Colonic mucosa (tissue), 4 donors: Measurements from ENCODE around the gene NOG. TPM values are rescaled to one million over a fixed set of nuclear protein-coding genes. Genes with fewer than 3 reads are reported as not detected.

ENCODE experiments used
- DNase-seq: peaks from one replicate; pipeline ENCODE4 v3.0.0-alpha.2; 2020
- H3K27ac ChIP-seq: fragments of 200-600 bp; one replicate; pipeline ENCODE4 v1.8.0; 2021
- H3K27me3 ChIP-seq: fragments of 200-600 bp; one replicate; pipeline ENCODE4 v1.8.0; 2021
- H3K36me3 ChIP-seq: fragments of 200-600 bp; one replicate; pipeline ENCODE4 v1.8.0; 2021
- H3K4me1 ChIP-seq: fragments of 200-600 bp; one replicate; pipeline ENCODE4 v1.8.0; 2021; ENCODE audit warnings: mild to moderate bottlenecking
- H3K4me3 ChIP-seq: fragments of 200-600 bp; one replicate; pipeline ENCODE4 v1.8.0; 2021
- H3K9ac ChIP-seq, 2 donors: one replicate each; pipeline ENCODE4 v1.7.0; 2013; ENCODE audit warnings: control low read depth in 2 of 2, low read depth in 2 of 2, low read length in 2 of 2
- H3K9me3 ChIP-seq: fragments of 200-600 bp; one replicate; pipeline ENCODE4 v1.8.0; 2021
- CTCF ChIP-seq: fragments of 200-600 bp; IDR thresholded peaks from one replicate; pipeline ENCODE4 v1.8.0; 2022; ENCODE audit warnings: antibody characterized with exemption, mild to moderate bottlenecking
- intact Hi-C: fragments of 100-400 bp; cut with DNase I; formaldehyde crosslinking; loops from one replicate; pipeline ENCODE4 v1.14.1; 2022
- total RNA-seq, 2 donors: library from RNA; stranded (reverse); fragmentation: NEBNext Ultra II Directional in 1 of 2; extraction: Animal tissue kit (Norgen Biotek cat#: 25700) in 1 of 2; gene quantifications; one replicate each; pipeline ENCODE4 v1.2.1, GENCODE V29; 2021
- donor health status: healthy.
- donor health status: DM: no; HTN: no; CAD: no.
- donor health status: DM: no; HTN: no; CAD: no.

Gene NOG
- total RNA-seq, 2 donors from 2014 or later, result 0.16 to 0.27 TPM

GRCh38 chr17:56577843-56578204 is 15.7 kb upstream of the NOG start:
- no peak for DNase-seq
- no peak for TF ChIP-seq CTCF
- no peaks in the 10 kb centered on the region for H3K9me3 ChIP-seq
- intact Hi-C loops, result no loop called here
- no peak overlapping the region for H3K9ac ChIP-seq
- H3K27ac ChIP-seq, result no peak overlapping the region
- no peaks in the 10 kb centered on the region for H3K4me1 ChIP-seq
- no peak overlapping the region for H3K4me3 ChIP-seq
- no peaks in the 10 kb centered on the region for H3K36me3 ChIP-seq
- H3K27me3 ChIP-seq, result no peaks in the 10 kb centered on the region

DNA sequence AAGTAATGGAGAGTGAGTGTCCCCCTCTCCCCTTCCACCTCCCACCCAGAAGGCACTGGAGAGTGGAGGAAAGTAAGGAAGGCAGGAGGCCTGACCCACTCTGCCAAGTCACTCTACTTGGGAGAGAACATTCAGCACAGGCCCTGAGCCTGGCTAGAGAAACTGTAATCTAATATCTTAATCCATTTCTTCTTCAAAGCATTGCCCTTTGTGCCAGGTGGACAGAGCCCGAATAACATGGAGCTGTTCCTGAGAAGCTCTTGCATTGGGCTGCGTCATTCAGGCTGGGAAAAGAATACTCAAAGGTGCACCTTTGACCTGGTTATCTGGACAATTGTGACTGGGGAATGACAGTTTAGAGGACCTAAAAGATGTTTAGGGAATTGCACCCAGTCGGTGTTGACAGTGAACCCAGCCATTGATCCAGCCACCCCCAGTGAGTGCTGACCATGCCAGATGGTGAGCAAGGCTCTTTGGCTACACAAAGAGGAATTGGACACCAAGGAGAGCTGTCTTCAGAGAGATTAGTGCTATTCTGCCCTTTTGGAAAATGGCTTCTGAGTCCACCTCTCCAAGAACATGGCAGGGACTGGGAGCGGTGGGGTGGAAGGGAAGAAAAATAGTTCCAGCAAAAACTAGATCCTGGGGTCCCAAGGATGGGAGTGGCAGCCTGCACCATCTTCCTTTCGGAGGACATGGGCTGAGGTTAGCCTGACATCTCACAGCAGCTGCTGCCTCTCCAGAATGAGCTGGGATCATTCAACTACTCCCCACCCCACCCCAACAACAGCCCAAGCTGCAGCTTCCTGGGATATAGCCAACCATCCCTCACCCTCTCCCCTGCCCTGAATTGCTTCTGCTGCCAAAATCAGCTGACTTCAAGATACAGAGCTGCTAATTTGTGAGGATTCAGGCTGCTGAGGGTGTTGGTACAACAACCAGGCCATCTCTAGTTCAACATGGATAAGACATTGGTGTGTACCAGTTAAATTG is 11.6 kb upstream of the NOG start:
- intact Hi-C loops, result no loop called here
- H3K4me3 ChIP-seq, result no peak overlapping the region
- H3K9me3 ChIP-seq, result no peaks in the 10 kb centered on the region
- DNase-seq, result no peak
- H3K27ac ChIP-seq, result no peak overlapping the region
- H3K4me1 ChIP-seq, result no peaks in the 10 kb centered on the region
- H3K27me3 ChIP-seq, result no peaks in the 10 kb centered on the region
- no peak overlapping the region for H3K9ac ChIP-seq
- no peak for TF ChIP-seq CTCF
- no peaks in the 10 kb centered on the region for H3K36me3 ChIP-seq

DNA sequence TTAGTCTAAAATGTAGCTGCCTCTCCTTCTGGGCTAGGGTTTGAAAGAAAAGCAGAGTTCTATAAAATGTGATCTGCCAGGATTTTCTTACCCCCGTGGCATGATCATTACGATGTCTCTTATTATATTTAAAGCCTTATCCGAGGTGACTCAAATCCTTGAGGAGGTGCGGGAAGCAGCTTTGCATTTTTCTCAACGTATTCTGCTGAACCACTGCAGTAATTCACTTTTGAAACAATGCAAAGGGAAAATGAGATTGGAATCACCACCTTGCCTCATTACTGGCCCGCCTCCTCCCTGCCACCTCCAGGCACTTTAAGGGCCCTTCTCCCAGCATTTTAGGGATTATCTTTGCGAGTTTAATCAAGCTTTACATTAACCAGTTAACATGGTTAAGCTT is 9.7 kb upstream of the NOG start:
- no peak overlapping the region for H3K9ac ChIP-seq
- no peak for DNase-seq
- intact Hi-C loops, result no loop called here
- TF ChIP-seq CTCF, result no peak
- no peak overlapping the region for H3K27ac ChIP-seq
- no peaks in the 10 kb centered on the region for H3K4me1 ChIP-seq
- no peaks in the 10 kb centered on the region for H3K27me3 ChIP-seq
- no peak overlapping the region for H3K4me3 ChIP-seq
- H3K36me3 ChIP-seq, result no peaks in the 10 kb centered on the region
- H3K9me3 ChIP-seq, result no peaks in the 10 kb centered on the region

GRCh38 chr17:56587298-56587697 is 6.2 kb upstream of the NOG start:
- Histone ChIP-seq H3K27ac (no peak overlapping the region), H3K27me3 (peaks cover 3% of the 10 kb centered on the region), H3K36me3 (no peaks in the 10 kb centered on the region), H3K9ac (no peak overlapping the region), H3K4me1 (no peaks in the 10 kb centered on the region), H3K4me3 (no peak overlapping the region), H3K9me3 (no peaks in the 10 kb centered on the region)
- intact Hi-C loops, result no loop called here
- DNase-seq, result no peak
- no peak for TF ChIP-seq CTCF

DNA sequence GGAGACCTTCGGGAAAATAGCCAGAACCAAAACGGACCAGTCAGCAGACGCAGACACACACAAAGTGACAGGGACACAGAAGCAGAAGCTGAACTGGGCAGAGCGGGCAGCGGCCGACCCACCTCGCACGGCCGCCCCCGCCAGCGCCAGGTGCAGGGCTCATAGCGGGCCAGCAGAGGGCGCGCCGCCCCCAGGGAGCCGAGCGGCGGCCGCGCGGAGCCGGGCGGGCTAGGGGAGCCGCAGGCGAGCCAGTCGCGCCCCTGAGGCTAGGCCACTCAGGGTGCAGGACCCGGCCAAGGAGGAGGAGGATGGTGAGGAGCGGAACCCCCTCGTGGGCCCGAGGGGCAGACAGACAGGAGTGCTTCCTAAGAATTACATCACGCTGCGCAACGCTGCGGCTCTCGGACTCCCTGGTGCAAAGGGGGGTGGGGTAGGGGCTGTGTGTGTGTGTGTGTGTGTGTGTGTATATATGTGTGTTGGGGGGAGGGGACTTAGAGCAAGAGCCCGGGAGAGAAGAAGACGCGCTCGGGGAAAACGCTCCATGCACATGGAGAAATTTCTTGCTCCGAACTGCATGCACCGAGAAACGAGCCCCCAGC is 913 bp upstream of the NOG start:
- DNase-seq, result peak; percentile 36
- intact Hi-C loops, result loop anchor here (2.0 to 10.0 kb wide), 3 partner anchors 122 to 352 kb away; no protein-coding TSS in a partner anchor
- Histone ChIP-seq H3K27me3 (peaks cover 43% of the 10 kb centered on the region), H3K9ac (no peak overlapping the region), H3K4me3 (peak overlapping the region; percentile 48), H3K4me1 (peaks cover 11% of the 10 kb centered on the region), H3K27ac (no peak overlapping the region), H3K9me3 (no peaks in the 10 kb centered on the region), H3K36me3 (no peaks in the 10 kb centered on the region)
- TF ChIP-seq CTCF, result peak; percentile 89
